ENCODE measurements around the gene SUPT3H.

DNA sequence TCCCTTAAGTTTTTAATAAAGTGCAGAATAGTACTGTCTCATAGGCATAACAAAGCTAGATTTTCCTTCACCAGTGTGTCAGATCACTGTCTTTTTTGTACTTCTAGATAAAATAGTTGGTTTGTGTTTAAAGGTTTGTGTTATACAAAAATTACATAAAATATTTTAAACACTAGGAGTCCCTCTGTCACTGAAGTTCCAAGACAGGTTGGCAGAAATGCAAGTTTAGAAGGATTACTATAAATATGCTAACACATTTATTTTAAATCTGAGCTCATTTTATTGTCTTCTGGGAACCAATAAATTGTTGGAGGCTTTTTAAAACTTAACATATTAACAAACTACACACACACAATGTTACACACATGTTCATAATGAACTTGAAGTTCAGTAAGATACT lies 80.4 kb downstream of the SUPT3H start:
- no peak for TF ChIP-seq CTCF (IDR thresholded peaks at IDR 0.05)
- no peak for TF ChIP-seq EZH2 (IDR thresholded peaks at IDR 0.05; ENCODE audit: borderline replicate concordance, insufficient read depth, low read depth, low read length, poor library complexity, severe bottlenecking)

Measured in B cell (primary cell).